MM.1S (cell line): Measurements from ENCODE around the gene NUP98.

Experiments used
- CTCF ChIP-seq: fragments of 300-600 bp; sonication (generic); IDR thresholded peaks from 2 replicates; pipeline ENCODE4 v1.5.1; 2016; ENCODE audit warnings: antibody characterized with exemption, low read length, mixed read lengths
- EZH2 ChIP-seq: fragments of 300-600 bp; sonication (generic); optimal IDR thresholded peaks from 2 replicates; pipeline ENCODE3; 2017; ENCODE audit warnings: low read depth, mild to moderate bottlenecking, antibody characterized with exemption, low read length, mixed read lengths
- EZH2phosphoT487 ChIP-seq: fragments of 300-600 bp; sonication (generic); IDR thresholded peaks from 2 replicates; pipeline ENCODE4 v1.6.1; 2018; ENCODE audit warnings: antibody characterized with exemption, low read length

GRCh38 chr11:3820971-3821370 is 23.6 kb upstream of the NUP98 start:
- TF ChIP-seq CTCF (no peak), EZH2 (no peak), EZH2phosphoT487 (no peak)
